ENCODE results near the gene HELZ. TPM values are rescaled to one million over a fixed set of nuclear protein-coding genes. Genes with fewer than 3 reads are reported as not detected.

HELZ gene
- total RNA-seq, 2 donors from 2014 or later: 51.4 to 74.7 TPM

GRCh38 chr17:67281053-67281452, 36.1 kb upstream of the HELZ start:
- H3K27ac Mint-ChIP-seq: no peak overlapping the region
- H3K4me1 Mint-ChIP-seq: peaks cover 8% of the 10 kb centered on the region
- TF ChIP-seq, protein P1, sequence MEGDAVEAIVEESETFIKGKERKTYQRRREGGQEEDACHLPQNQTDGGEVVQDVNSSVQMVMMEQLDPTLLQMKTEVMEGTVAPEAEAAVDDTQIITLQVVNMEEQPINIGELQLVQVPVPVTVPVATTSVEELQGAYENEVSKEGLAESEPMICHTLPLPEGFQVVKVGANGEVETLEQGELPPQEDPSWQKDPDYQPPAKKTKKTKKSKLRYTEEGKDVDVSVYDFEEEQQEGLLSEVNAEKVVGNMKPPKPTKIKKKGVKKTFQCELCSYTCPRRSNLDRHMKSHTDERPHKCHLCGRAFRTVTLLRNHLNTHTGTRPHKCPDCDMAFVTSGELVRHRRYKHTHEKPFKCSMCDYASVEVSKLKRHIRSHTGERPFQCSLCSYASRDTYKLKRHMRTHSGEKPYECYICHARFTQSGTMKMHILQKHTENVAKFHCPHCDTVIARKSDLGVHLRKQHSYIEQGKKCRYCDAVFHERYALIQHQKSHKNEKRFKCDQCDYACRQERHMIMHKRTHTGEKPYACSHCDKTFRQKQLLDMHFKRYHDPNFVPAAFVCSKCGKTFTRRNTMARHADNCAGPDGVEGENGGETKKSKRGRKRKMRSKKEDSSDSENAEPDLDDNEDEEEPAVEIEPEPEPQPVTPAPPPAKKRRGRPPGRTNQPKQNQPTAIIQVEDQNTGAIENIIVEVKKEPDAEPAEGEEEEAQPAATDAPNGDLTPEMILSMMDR (conservative IDR thresholded peaks at IDR 0.05): no peak
- no peaks in the 10 kb centered on the region for H3K9me3 Mint-ChIP-seq
- no peak overlapping the region for H3K4me3 Mint-ChIP-seq
- no peaks in the 10 kb centered on the region for H3K36me3 Mint-ChIP-seq (ENCODE audit: low read depth)
- Histone ChIP-seq H3K9me3 (ENCODE audit: control insufficient read depth, low read length) (no peaks in the 10 kb centered on the region), H3K4me1 (ENCODE audit: control insufficient read depth, insufficient read depth, low read length) (no peaks in the 10 kb centered on the region), H3K27ac (ENCODE audit: low read depth, low read length) (no peak overlapping the region), H3K9ac (ENCODE audit: extremely low read depth, low read length, poor library complexity, severe bottlenecking) (no peak overlapping the region), H3K4me3 (ENCODE audit: low read length) (no peak overlapping the region), H3K27me3 (ENCODE audit: control insufficient read depth, insufficient read depth, low read length, poor library complexity, severe bottlenecking) (no peaks in the 10 kb centered on the region), H3K36me3 (ENCODE audit: control insufficient read depth, insufficient read depth, low read length) (no peaks in the 10 kb centered on the region)
- WGBS, 2 experiments (ENCODE audit: insufficient coverage in 1 of 2, insufficient read length in 1 of 2): 70 to 81% methylated on average over 3 of the region's 3 CpGs
- no peaks in the 10 kb centered on the region for H3K27me3 Mint-ChIP-seq (ENCODE audit: insufficient read depth)
- peak; percentile 80 for DNase-seq

DNA sequence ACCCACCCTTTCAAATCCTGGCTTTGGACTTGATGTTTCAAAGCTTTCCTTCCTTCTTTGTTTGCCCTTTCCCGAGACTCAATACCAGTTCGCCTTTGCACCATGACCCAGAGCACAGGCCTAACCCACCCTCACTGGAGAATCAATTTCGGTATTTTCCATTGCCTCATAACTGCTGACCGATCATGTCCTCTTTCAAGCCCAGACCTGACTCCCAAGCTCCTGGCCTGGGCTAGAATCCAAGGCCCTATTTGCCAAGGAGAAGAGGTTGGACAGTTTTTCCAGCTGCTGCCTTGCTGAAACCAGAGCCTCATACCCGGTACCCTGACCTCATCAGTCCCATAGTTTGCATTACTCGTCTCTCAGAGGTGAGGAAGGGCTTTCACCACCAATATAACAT, 35.3 kb upstream of the HELZ start:
- H3K27me3 Mint-ChIP-seq (ENCODE audit: insufficient read depth): no peaks in the 10 kb centered on the region
- no peak overlapping the region for H3K27ac Mint-ChIP-seq
- no peaks in the 10 kb centered on the region for H3K36me3 Mint-ChIP-seq (ENCODE audit: low read depth)
- H3K9me3 Mint-ChIP-seq: no peaks in the 10 kb centered on the region
- Histone ChIP-seq H3K4me3 (ENCODE audit: low read length) (no peak overlapping the region), H3K36me3 (ENCODE audit: control insufficient read depth, insufficient read depth, low read length) (no peaks in the 10 kb centered on the region), H3K9ac (ENCODE audit: extremely low read depth, low read length, poor library complexity, severe bottlenecking) (no peak overlapping the region), H3K9me3 (ENCODE audit: control insufficient read depth, low read length) (no peaks in the 10 kb centered on the region), H3K27me3 (ENCODE audit: control insufficient read depth, insufficient read depth, low read length, poor library complexity, severe bottlenecking) (no peaks in the 10 kb centered on the region), H3K27ac (ENCODE audit: low read depth, low read length) (no peak overlapping the region), H3K4me1 (ENCODE audit: control insufficient read depth, insufficient read depth, low read length) (no peaks in the 10 kb centered on the region)
- no peak for DNase-seq
- peaks cover 8% of the 10 kb centered on the region for H3K4me1 Mint-ChIP-seq
- no peak overlapping the region for H3K4me3 Mint-ChIP-seq
- 92 to 100% methylated on average over 3 to 6 of the region's 6 CpGs for WGBS, 2 experiments (ENCODE audit: insufficient coverage in 1 of 2, insufficient read length in 1 of 2)
- TF ChIP-seq, protein P1 (conservative IDR thresholded peaks at IDR 0.05): no peak

- WGBS, 2 experiments (ENCODE audit: insufficient coverage in 1 of 2, insufficient read length in 1 of 2): 90 to 93% methylated on average over 5 to 7 of the region's 7 CpGs
- no peak for DNase-seq
- Mint-ChIP-seq H3K27ac (no peak overlapping the region), H3K9me3 (no peaks in the 10 kb centered on the region), H3K4me1 (peaks cover 8% of the 10 kb centered on the region), H3K4me3 (no peak overlapping the region), H3K27me3 (ENCODE audit: insufficient read depth) (no peaks in the 10 kb centered on the region), H3K36me3 (ENCODE audit: low read depth) (no peaks in the 10 kb centered on the region)
- TF ChIP-seq, protein P1 (conservative IDR thresholded peaks at IDR 0.05): no peak
- Histone ChIP-seq H3K4me1 (ENCODE audit: control insufficient read depth, insufficient read depth, low read length) (no peaks in the 10 kb centered on the region), H3K27ac (ENCODE audit: low read depth, low read length) (no peak overlapping the region), H3K9me3 (ENCODE audit: control insufficient read depth, low read length) (no peaks in the 10 kb centered on the region), H3K4me3 (ENCODE audit: low read length) (no peak overlapping the region), H3K9ac (ENCODE audit: extremely low read depth, low read length, poor library complexity, severe bottlenecking) (no peak overlapping the region), H3K36me3 (ENCODE audit: control insufficient read depth, insufficient read depth, low read length) (no peaks in the 10 kb centered on the region), H3K27me3 (ENCODE audit: control insufficient read depth, insufficient read depth, low read length, poor library complexity, severe bottlenecking) (no peaks in the 10 kb centered on the region)
Observed at GRCh38 chr17:67279115-67279514, 34.1 kb upstream of the HELZ start.

Measured in endodermal cell (in vitro differentiated cells).